MV-4-11 (cell line): ENCODE measurements around the gene ELMOD3.
"Not testable (repeated sequence)": the region's sequence is repeated elsewhere in the genome, so short reads cannot be mapped to it uniquely, and the experiment has no call there.

Source experiments
- DNase-seq: peaks from one replicate; lab custom pipeline; 2025; lab: John Stamatoyannopoulos, UW

ELMOD3 gene

DNA sequence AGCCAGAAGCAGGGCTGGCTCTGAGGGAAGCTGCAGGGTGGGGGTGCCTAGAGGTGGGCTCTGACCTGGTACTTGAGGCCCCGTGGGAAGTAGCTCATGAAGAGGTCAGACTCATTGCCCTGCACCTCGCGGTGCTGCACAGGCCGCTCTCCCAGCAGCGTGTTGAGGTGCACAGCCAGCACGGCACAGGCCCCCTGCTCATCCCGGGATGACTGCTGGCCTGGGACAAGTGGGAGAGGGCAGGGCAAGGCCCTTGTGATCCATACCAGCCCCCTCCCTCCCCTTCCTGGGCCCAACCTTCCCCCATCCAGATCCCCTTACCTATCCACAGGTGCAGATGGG, 46.9 kb downstream of the ELMOD3 start:
- no peak for DNase-seq

DNA sequence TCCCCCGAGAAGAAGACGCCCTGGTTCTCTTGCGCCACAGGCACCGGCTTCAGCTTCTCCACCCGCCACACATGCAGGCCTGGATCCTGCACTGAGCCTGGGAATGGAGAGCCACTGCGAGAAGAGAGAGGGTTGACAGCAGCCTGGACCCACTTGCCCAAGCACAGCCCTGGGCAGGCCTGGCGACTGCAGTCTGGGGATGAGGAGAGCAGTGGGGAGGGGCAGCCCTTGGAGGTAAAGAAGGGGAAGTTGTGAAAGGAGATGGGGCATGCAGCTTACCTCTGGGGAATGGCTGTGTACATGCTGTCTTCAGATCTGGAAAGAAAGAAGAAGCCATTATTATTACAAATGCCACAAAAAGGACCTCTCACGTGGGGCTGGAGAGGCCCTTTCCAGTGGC, 47.3 kb downstream of the ELMOD3 start:
- DNase-seq, result peak; percentile 64

DNA sequence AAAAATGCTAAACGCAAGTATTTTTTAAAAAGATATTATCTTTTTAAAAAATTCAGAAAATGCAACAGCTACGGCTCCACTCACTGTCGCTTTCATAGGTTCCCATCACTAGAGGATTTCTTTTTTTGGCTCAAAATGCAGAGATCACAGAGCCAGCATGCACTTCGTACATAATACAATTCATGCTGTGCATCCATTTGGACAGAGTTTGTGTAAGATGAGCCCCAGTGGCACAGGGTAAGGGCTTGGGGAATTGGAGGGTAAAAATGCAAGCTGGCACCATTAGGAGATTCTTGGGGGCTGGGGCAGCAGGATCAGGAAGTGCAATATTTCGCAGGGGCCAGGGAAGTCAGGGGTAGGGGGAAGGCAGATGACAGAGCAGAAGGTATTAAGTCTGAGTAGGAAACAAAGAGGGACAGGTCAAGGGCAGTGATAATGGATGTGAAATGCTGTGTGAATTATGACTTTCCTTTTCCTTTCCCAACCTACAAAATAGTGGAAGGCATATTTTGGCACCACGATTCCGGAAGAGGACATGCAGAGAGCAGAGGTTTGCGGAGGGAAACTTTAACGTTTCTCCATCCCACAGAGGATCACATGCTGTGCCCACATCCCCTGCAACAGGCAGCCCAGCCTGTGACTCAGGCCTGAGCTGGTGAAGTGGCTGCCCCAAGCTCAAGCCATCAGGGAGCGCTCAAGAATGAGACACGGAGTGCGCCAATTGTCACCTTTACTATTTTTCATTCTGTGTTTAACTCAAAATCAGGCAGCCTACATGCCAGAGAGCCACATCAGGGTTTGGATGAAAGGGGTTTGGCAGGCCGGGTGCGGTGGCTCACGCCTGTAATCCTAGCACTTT, 50.9 kb downstream of the ELMOD3 start:
- peak; percentile 98 for DNase-seq

DNA sequence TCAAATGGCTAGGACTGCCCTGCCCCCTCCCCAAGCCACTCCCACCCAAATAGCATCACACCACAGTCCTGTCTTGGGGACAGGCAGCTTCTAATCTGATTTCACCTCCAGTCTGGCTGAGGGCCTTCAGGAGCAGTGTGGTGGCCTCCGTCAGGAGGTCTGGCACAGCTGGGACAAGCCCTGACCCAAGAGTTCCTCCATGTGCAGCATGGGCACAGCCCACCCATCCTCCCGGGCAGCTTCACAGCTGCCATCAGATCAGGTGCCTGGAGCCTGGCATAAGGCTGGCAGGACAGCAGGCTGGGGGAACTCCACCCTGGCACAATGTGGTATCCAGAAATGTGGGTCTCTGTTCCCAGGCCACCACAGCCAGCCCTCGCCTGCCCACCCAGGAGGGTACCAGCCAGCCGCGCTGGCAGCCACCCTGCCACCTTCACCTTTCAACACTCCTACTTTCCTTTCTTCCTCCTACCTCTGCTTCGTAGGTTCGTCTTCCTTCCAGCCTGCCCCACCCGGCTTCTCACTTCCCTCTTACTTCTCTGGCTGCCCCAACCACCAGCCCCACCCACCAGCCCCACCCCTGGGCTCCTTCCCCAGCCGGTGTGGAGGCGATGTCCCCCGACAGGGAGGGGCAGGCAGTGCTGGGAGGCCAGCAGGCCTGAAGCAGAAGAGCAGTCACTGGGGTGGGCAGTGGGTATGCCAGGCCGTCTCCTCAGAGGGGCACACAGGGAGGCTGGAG, 55.4 kb downstream of the ELMOD3 start, which contains the start of gene CAPG:
Gene CAPG, minus strand, starts transcription at position 522 of the 739 bp plus-strand sequence. CDS start 8,221 bp downstream, outside the sequence.
- DNase-seq, result peak; percentile 75

DNA sequence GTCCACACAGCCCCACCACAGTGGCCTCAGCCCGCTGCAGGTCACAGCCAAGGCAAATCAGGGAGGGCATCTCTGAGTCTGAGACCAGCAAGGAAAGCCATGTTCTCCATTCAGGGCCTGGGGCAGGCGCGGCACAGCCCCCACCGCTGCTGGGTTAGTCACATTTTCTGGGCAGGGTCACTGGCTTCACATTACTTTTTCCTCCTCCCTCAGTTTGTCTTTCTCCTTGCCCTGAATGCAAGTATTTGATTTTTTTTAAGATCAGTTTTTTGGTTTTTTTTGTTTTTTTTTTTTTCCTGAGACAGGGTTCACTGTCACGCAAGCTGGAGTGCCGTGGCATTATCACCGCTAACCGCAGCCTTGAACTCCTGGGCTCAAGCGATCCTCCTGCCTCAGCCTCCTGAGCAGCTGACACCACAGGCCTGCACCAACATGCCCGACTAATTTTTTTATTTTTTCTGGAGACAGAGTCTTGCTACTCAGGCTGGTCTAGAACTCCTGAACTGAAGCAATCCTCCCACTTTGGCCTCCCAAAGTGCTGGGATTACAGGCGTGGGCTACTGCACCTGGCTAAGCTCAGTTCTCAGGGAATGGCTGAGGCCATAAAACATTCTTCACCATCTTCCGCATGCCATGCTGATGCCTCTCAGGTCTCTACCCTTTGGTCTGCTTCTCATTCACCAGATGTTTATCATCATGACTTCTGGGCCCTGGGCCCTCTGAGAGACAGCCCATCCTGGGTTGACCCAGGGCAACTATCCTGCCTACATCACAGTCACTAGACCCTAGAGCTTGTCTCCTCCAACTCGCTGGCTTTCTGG, 56.2 kb downstream of the ELMOD3 start:
- no peak for DNase-seq

DNA sequence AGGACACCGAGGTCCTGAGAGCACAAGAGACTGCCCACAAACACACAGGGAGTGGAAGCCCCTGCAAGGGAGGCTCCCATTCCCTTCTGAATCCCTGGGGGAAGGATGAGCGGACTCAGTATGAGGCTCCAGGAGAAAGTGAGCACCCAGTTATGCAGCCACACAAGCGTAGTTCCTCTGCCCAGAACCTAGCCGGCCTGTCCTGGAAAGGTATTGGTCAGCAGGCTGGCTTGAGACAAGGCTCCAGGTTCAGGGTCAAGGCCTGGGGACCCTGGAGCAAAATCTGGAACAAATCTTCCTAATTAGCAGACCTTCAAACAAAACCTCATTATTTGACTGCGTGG, 56.8 kb downstream of the ELMOD3 start:
- no peak for DNase-seq

DNA sequence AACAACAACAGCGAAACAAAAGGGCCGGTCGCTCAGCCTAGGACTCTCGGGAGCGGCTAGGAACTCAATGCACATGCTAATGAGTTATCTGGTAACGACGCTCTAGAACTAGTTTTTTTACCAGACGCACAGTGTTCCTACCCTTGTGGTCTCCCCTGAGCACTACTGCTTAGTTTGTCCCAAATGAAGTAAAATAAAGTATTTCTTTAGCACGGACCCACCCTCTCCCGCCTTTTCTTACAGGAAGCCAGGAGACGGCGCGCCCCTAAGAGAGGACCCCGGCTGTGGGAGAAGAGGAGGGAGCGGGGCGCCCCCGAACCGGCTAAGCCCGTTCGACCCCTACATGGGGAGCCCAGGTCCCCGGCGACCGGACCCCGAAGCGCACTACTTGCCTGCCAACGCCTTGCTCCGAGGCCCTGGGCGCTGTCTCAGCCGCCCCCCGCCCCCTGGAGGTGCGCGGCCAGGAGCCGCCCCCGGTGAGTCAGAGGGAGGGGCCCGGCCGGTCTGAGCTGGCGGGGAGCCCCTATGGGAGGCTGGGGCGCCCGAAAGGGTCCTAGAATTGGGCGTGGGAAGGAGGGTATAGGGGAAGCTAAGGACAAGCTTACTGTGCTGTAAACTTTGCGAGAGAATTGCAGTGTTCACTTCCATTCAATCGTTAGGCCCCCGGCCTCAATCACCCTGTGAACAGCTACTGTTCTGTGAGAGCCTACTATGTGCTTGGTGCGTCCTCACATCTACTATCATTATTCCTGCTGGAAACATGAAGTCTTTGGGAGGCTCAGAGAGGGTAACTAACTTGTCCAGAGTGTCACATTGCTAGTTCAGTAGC, 59.2 kb downstream of the ELMOD3 start:
- DNase-seq, result no peak

DNA sequence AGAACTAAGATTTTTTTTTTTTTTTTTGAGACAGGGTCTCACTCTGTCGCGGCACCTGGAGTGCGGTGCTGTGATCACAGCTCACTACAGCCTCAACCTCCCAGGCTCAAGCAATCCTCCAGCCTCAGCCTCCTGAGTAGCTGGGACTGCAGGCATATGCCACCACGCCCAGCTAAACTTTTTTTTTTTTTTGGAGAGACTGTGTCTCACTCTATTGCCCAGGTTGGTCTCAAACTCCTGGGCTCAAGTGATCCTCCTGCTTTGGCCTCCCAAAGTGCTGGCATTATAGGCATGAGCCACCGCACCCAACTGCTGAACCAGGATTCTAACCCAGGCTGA, 59.8 kb downstream of the ELMOD3 start:
- not testable (repeated sequence) for DNase-seq

DNA sequence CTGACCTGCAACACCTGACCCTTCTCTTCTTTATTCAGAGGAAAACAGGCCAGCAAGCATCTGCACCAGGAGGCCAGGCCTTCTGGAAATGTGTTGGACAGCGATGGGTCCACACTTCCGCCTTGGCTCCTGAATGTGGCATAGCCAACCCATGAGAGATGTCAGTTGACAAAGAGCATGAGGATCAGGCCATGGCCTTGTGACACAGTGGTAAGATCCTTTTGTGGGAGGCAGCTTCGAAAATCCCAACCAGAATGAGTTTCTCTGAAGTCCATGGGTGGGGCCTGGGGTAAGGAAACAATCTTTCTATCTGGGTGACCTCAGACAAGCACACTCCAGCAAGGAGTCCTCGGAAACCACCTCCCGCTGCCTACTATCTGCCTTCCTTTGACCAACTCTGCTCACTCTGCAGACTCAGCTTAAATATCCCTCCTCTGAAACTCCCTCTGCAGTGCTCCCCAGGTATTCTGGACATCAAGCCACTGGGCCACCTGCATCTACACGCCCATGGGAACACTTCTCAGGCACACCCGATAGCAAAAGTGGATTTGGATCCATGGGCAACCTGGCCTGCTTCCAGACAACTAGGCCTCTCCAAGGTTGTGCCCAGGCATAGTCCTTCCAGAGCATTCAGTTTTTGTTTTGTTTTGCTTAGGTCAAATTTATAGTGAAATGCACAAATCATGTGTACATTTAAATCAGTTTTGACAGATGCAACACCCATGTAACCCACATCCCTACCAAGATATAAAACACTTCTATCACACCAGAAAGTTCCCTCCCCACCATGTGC, 60.4 kb downstream of the ELMOD3 start:
- DNase-seq, result peak; percentile 34

DNA sequence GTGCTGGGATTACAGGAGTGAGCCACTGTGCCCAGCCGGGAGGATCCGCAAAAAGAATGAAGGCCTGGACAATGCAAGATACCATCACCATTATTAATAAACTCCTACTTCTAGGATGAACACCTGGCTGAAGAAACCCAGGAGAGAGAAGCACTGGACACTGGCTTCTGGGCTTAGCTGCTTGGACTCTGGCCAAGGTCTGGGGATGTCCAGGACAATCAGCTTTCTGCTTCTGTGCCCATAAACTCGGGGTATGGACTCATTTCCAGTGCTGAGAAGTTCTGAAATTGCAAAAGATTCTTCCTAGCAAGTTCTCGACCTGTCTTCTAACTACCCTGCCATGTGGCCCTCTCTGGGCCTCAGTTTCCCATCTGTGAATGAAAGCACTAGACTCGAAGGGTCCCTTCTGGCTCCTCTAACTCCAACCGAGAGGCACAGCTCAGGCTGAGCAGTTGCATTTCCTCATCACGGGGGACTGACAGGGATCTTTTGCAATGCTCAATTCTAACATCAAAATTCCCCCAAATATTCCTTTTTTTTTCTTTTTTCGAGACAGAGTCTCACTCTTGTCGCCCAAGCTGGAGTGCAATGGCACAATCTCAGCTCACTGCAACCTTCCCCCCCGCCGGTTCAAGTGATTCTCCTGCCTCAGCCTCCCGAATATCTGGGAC, 61.5 kb downstream of the ELMOD3 start:
- DNase-seq, result peak; percentile 31

DNA sequence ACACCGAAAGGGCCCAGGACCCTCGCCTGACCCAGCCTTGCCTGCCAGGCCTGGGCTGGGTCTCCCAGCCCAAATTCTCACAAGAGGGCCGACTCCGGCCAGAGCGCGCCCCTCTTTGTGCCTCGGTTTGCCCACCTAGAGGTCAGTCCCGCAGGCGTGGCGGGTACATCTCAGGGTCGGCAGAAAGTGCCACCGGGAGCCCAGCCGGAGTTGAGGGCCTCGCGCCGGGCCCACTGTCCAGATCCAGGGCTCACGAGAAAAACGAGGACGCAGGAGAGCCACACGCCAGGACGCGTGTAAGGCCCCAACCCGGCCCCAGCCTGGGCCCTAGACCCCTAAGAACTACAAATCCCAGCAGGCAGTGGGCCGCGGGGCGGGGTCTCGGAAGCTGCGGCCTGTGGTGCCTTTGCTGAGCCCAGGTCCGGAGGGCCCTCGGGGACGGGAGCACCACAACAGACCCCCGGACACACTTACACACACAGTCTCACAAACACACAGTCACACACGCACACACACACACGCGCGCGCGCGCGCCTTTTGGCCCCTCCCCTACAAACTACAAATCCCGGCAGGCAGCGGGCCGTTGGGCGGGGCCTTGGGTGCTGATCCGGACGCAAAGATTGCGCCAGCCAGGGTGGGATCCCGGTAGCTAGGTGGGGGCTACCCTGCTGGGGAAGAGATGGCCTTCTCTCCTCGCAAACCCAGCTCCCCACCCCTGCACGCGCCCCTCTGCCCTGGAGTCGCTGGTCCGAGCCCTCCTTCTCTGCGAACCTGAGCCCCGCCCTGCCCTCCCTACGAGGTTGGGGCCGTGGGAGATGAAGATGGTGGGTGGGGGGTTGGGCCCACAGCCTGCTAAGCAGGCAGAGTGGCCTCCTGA, 63.8 kb downstream of the ELMOD3 start, which contains the start of gene SH2D6:
Gene SH2D6, plus strand, starts transcription at position 583 of the 877 bp plus-strand sequence. CDS start 10,752 bp downstream, outside the sequence.
- DNase-seq, result peak; percentile 80

DNA sequence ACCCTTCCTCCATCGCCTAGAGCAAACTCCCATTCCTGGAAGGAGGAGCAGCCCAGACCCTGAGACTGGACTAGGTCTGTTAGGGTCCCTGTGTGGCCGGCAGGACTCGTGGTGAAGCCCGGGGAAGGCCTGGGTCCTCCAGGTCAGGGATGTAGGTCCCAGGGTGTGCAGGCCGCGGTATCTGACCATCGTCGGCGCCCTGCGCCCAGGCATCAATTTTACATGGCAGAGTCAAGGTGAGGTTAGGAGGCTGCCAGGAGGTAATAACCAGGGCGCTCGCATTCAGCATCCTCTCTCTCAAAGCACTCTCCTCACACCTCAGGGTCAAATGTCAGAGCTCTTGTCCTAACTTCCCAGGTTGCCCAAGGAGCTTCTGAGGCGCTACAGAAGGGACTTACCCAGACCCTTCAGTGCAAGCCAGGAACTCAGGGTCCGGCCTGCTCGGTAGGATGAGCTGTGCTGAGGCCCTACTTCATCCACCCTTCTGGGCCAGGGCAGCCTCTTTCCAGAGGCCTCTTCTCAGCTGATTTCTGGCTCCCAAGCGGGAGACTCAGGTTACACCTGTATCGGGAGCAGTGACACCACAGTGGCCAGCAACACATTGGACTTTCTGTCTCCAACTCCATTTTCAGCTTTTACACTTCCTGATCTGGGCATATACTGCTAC, 64.6 kb downstream of the ELMOD3 start:
- DNase-seq, result no peak

DNA sequence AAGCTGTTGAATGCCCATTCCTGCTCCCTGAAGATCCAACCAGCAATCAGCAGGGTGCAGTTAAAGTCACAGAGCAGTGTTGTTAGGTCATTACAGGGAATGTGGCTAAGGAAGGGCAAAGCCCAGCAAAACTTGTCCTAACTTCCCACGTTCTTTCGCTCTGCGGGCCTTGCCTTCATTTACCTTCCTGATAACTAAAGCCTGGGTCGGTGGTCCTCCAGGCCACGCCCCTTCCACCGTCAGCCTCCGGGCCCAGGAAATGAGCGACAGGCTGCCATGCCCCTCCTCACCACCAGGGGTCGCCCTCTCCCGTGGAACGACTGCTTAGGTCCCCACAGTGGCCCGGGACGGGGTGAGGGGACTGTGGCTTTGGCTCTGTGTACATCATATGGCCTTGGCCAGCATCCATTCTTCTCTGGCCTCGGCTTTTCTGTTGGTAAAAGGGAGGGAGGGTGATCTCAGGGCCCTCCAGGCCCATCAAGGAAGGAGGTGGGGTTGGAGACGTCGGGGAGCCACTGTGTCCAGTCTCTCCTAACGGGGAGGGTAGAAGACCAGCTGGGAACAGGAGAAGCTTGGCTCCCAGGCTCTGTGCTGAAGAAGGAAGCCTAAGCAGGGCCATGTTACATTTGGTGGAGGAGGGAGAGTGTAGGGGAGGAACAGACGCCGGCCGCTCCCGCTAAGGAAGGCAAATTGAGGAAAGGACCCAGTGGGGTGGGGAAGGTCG, 66.1 kb downstream of the ELMOD3 start:
- peak; percentile 77 for DNase-seq

DNA sequence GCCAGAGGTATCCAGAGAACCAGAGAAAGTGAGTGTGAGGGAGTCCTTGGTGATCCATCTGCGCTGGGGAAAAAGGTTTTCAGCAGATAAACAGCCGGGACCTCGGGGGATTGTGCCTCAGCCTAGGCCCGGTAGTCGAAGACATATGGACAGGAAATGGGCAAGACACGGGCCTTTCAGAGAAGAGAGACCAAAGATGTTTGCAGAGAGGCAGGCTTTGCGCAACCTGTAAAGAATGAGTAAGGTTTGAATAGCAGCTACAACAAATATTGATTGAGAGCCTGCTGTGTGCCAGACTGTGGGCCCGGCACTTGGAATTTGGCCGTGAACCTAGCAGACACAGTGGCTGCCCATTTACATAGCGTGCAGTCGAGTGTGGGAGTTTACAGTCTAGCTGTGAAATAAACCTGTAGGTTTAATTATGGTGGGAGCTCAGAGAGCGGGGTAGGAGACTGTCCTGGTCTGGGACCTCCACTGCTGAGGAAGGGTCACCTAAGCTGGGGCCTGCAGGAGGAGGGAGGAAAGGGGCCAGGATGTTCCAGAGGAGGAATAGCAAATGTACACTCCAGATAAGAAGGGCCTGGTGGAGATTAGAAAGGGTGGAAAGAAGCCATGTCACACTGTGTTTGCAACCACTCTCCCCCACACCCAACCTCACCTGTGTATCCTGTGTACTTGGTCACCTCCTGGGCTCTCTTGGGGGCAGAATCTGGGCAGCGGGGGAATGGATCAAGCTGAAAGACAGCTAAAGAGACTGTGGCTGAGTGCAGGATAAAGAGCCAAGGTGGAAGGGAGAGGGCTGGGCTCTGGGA, 66.9 kb downstream of the ELMOD3 start:
- peak; percentile 65 for DNase-seq

DNA sequence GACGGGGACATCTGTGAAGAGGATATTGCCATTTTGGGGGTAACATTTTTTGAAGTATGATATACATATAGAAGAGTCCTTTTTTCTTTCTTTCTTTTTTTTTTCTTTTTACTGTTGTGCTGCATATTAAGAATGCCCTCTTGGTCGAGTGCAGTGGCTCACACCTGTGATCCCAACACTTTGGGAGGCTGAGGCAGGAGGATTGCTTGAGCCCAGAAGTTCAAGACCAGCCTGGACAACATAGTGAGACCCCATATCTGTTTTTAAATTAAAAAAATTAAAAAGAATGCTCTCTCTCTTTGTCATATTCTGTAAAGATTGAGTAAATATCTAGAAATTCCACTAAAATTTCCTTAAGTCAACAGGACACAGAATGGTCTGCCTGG, 67.5 kb downstream of the ELMOD3 start:
- no peak for DNase-seq

DNA sequence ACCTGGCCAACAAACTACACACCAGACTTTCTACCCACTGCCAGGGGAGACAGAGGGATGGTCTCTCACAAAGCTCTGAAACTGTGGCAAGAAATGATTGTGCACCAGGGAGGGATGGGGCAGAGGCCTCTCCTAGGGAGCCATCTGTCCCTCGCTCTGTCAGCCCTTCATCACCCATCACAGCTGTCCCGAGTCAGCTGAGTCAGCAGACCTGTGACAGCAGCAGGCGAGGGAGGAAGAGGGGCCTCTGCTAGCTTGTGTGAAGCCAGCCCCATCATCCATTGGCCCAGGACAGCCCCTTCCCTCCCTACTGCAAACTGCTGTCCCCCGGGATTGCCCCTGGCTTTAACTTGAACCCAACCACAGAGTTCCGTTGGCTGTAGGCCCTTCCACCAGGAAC, 69.0 kb downstream of the ELMOD3 start:
- no peak for DNase-seq

DNA sequence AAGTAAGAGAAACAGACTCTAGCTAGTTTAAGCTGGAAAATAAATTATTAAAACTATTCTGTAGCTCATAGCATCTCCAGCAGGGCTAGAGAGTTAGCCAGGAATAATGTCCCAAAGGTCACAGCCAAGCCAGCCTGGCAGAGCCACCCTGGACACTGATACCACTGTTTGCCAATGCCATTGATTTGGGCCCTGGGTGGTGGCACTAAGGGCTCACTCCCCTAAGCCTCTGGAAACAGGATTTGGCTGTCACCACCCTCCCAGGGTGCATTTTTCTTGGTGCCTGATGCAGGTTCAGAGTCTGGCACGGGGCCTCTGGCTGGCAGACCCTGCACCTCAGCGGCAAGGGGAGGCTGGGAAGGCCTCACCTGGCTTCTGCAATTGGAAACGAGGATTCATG, 71.0 kb downstream of the ELMOD3 start:
- DNase-seq, result no peak
